ENCODE measurements around the gene SFTPD.

Gene SFTPD

DNA sequence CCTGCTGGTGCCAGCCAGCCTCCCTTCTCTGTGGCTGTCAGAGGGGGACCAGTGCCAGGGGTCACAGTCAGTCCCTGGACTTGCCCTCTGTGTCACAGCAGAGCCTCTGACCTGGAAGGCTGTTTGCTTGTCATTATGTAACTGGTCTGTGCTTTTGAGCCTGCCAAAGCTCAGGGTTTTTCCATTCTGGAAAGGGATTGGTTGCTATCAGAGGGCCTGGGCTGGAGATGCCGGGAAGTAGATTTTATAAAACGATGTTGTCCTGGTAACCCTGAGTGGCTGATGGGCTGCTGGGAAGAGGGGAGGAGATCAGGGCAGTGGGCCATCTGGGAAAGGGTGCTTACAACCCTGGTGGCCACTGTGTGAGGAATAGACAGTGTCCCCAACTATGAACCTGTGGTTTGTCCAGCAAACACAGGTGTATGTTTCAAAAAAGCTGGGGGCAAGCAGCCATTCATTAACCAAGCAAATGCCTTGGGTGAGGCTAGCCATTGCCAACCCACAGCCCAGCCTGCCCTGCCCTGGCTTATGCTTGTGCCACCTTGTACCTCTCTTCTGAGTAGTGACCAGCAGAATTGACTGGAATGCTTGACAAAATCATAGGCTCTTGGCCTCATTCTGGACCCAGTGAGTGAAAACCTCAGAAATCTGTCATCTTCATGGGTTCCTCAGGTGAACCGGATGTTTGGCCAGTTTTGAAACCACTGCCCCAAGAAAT is 21.6 kb downstream of the SFTPD start:
- Histone ChIP-seq H3K27me3 (ENCODE audit: control insufficient read depth, low read length) (peaks cover 7% of the 10 kb centered on the region), H3K4me2 (ENCODE audit: low read length) (no peak overlapping the region), H3K9me2 (replicated peaks; ENCODE audit: control insufficient read depth, low read length) (no peaks in the 10 kb centered on the region), H3F3A (ENCODE audit: control insufficient read depth, insufficient read depth) (no peaks in the 10 kb centered on the region), H3K4me1 (ENCODE audit: control insufficient read depth, low read length) (no peaks in the 10 kb centered on the region), H3K36me3 (ENCODE audit: control insufficient read depth, low read length) (no peaks in the 10 kb centered on the region), H4K20me1 (ENCODE audit: control insufficient read depth, insufficient read depth, low read depth, low read length) (no peaks in the 10 kb centered on the region), H3K27ac (ENCODE audit: low read depth, low read length) (no peak overlapping the region), H3K9me3 (ENCODE audit: control insufficient read depth, insufficient read depth, low read length) (no peaks in the 10 kb centered on the region), H3K4me3 (ENCODE audit: low read length) (no peak overlapping the region), H3K79me2 (ENCODE audit: control insufficient read depth, low read length) (no peaks in the 10 kb centered on the region)
- TF ChIP-seq, protein P1, sequence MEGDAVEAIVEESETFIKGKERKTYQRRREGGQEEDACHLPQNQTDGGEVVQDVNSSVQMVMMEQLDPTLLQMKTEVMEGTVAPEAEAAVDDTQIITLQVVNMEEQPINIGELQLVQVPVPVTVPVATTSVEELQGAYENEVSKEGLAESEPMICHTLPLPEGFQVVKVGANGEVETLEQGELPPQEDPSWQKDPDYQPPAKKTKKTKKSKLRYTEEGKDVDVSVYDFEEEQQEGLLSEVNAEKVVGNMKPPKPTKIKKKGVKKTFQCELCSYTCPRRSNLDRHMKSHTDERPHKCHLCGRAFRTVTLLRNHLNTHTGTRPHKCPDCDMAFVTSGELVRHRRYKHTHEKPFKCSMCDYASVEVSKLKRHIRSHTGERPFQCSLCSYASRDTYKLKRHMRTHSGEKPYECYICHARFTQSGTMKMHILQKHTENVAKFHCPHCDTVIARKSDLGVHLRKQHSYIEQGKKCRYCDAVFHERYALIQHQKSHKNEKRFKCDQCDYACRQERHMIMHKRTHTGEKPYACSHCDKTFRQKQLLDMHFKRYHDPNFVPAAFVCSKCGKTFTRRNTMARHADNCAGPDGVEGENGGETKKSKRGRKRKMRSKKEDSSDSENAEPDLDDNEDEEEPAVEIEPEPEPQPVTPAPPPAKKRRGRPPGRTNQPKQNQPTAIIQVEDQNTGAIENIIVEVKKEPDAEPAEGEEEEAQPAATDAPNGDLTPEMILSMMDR (IDR thresholded peaks at IDR 0.05; ENCODE audit: low read depth, low read length, poor library complexity, severe bottlenecking): no peak
- TF ChIP-seq EZH2phosphoT487 (IDR thresholded peaks at IDR 0.05; ENCODE audit: borderline replicate concordance, low read length): no peak

DNA sequence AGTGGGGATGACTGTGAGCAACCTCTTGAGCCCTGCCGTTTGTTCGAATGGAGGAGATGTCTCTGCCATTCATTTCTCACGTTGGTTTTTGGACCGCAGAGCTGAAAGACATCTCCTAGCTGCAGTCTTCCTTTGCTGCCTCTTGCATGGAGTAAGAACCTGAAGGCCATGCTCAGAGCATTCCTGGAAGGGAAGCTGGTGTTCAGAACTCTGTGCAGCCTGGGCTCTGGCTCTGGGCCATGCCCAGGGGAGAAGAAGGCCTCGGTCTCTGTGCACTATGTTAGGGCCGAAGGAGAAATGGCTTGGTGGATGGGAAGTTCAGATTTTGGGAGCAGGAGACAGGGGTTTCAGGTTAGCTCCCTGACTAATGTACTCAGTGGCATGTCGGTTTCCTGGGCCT is 22.9 kb downstream of the SFTPD start:
- peaks cover 7% of the 10 kb centered on the region for H3K27me3 ChIP-seq (ENCODE audit: control insufficient read depth, low read length)
- no peak overlapping the region for H3K27ac ChIP-seq (ENCODE audit: low read depth, low read length)
- no peaks in the 10 kb centered on the region for H3K4me1 ChIP-seq (ENCODE audit: control insufficient read depth, low read length)
- no peaks in the 10 kb centered on the region for H3F3A ChIP-seq (ENCODE audit: control insufficient read depth, insufficient read depth)
- no peak overlapping the region for H3K4me2 ChIP-seq (ENCODE audit: low read length)
- H3K9me2 ChIP-seq (replicated peaks; ENCODE audit: control insufficient read depth, low read length): no peaks in the 10 kb centered on the region
- H3K9me3 ChIP-seq (ENCODE audit: control insufficient read depth, insufficient read depth, low read length): no peaks in the 10 kb centered on the region
- H4K20me1 ChIP-seq (ENCODE audit: control insufficient read depth, insufficient read depth, low read depth, low read length): no peaks in the 10 kb centered on the region
- H3K79me2 ChIP-seq (ENCODE audit: control insufficient read depth, low read length): no peaks in the 10 kb centered on the region
- TF ChIP-seq, protein P1 (IDR thresholded peaks at IDR 0.05; ENCODE audit: low read depth, low read length, poor library complexity, severe bottlenecking): no peak
- TF ChIP-seq EZH2phosphoT487 (IDR thresholded peaks at IDR 0.05; ENCODE audit: borderline replicate concordance, low read length): no peak
- H3K4me3 ChIP-seq (ENCODE audit: low read length): no peak overlapping the region
- no peaks in the 10 kb centered on the region for H3K36me3 ChIP-seq (ENCODE audit: control insufficient read depth, low read length)

DNA sequence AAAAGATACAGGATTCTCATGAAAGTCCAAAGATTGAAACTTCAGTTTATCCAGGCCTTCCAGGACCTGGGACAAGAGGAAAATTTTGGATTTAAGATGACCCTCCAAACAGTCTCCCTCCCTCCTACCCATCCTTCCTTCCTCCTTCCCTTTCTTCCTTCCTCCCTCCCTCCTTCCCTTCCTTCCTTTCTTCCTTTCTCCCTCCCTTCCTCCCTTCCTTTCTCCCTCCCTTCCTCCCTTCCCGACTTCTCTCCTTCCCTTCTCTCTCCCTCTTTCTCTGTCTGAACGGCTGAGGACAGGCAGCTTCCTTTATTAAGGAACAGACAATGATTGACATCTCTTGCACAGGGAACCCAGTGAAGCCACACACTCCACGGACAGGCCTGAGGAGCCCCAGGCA is 23.3 kb downstream of the SFTPD start:
- Histone ChIP-seq H3K4me1 (ENCODE audit: control insufficient read depth, low read length) (no peaks in the 10 kb centered on the region), H4K20me1 (ENCODE audit: control insufficient read depth, insufficient read depth, low read depth, low read length) (no peaks in the 10 kb centered on the region), H3K27ac (ENCODE audit: low read depth, low read length) (no peak overlapping the region), H3K9me3 (ENCODE audit: control insufficient read depth, insufficient read depth, low read length) (no peaks in the 10 kb centered on the region), H3K4me3 (ENCODE audit: low read length) (no peak overlapping the region), H3K27me3 (ENCODE audit: control insufficient read depth, low read length) (peaks cover 7% of the 10 kb centered on the region), H3F3A (ENCODE audit: control insufficient read depth, insufficient read depth) (no peaks in the 10 kb centered on the region), H3K9me2 (replicated peaks; ENCODE audit: control insufficient read depth, low read length) (no peaks in the 10 kb centered on the region), H3K79me2 (ENCODE audit: control insufficient read depth, low read length) (no peaks in the 10 kb centered on the region), H3K36me3 (ENCODE audit: control insufficient read depth, low read length) (no peaks in the 10 kb centered on the region), H3K4me2 (ENCODE audit: low read length) (no peak overlapping the region)
- TF ChIP-seq EZH2phosphoT487 (IDR thresholded peaks at IDR 0.05; ENCODE audit: borderline replicate concordance, low read length): no peak
- TF ChIP-seq, protein P1 (IDR thresholded peaks at IDR 0.05; ENCODE audit: low read depth, low read length, poor library complexity, severe bottlenecking): no peak
